ENCODE measurements around the gene ZNF516. TPM values are rescaled to one million over a fixed set of nuclear protein-coding genes. Genes with fewer than 3 reads are reported as not detected.

The ZNF516 gene
- total RNA-seq, 1 donor from 2014 or later: 108 TPM

DNA sequence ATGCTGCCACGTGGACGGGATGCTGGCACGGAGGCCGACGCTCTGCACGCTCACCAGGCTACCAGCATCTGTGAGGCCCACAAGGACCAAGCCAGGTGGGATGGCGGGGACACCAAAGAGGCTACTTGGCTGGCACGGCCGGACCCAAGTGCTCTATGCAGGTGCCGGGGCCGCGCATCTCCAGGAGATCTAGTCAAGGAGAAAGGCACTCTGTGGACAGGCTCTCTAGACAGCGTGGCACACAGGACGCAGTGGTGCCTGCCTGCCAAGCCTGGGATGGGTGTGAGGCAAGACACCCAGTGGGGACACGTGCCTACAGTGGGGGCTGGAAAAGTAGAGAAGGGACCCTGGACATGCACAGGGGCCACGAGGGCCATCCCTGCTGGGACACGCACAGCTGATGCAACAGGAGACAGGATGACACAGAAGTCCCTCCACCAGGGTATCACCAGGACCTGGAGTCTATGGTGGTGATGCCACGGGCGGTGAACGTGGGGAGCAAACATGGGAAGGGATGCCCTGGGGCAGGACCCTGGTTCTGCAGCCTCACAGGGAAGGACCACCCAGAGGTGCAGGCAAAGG, 28.5 kb downstream of the ZNF516 start:
- H3K4me3 Mint-ChIP-seq (ENCODE audit: low read depth): no peak overlapping the region
- TF ChIP-seq, protein P1, sequence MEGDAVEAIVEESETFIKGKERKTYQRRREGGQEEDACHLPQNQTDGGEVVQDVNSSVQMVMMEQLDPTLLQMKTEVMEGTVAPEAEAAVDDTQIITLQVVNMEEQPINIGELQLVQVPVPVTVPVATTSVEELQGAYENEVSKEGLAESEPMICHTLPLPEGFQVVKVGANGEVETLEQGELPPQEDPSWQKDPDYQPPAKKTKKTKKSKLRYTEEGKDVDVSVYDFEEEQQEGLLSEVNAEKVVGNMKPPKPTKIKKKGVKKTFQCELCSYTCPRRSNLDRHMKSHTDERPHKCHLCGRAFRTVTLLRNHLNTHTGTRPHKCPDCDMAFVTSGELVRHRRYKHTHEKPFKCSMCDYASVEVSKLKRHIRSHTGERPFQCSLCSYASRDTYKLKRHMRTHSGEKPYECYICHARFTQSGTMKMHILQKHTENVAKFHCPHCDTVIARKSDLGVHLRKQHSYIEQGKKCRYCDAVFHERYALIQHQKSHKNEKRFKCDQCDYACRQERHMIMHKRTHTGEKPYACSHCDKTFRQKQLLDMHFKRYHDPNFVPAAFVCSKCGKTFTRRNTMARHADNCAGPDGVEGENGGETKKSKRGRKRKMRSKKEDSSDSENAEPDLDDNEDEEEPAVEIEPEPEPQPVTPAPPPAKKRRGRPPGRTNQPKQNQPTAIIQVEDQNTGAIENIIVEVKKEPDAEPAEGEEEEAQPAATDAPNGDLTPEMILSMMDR (IDR thresholded peaks at IDR 0.05; ENCODE audit: unreplicated experiment): no peak
- H3K36me3 Mint-ChIP-seq (ENCODE audit: insufficient read depth): peaks cover 24% of the 10 kb centered on the region
- DNase-seq (ENCODE audit: low spot score, unreplicated experiment): no peak
- H3K4me1 Mint-ChIP-seq (ENCODE audit: low read depth): peaks cover 18% of the 10 kb centered on the region
- H3K27me3 Mint-ChIP-seq: no peaks in the 10 kb centered on the region
- H3K27ac Mint-ChIP-seq: no peak overlapping the region
- H3K9me3 Mint-ChIP-seq (ENCODE audit: low read depth): no peaks in the 10 kb centered on the region

DNA sequence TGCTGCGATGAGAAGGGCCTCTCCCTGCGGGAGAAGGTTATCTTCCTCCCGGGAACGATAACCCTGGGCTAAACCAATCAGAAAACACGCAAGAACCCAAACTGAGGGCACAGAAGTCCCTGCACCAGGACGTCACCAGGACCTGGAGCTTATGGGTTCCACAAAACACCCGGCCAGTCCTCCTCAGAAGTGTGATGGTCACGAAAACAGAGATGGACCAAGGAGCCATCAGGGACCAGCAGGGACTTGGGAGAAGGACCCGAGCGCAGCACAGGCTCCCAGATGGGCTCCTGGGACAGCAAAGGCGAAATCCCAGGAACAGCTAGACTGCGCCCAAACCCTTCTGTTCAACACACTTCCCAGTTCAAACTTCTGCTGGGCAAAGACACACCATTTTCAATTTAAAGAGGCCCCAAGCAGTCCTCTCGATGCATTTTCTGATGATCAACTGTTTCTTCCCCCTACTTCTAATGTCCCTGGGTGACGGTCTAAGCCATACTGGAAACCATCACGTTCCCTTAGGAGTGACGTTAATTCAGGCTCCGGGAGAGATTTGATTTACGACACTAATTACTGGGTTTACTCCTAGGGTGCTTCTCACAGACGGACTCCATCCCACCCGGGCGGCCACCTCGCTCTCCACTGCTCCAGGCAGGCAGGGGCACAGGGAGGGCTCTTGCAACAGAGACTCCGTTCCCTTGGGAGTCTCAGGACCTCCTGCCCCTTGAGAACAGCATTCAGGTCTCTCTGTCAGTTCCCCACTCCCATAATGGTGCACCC, 29.2 kb downstream of the ZNF516 start:
- H3K9me3 Mint-ChIP-seq (ENCODE audit: low read depth): no peaks in the 10 kb centered on the region
- no peak overlapping the region for H3K4me3 Mint-ChIP-seq (ENCODE audit: low read depth)
- H3K36me3 Mint-ChIP-seq (ENCODE audit: insufficient read depth): peaks cover 29% of the 10 kb centered on the region
- DNase-seq (ENCODE audit: low spot score, unreplicated experiment): no peak
- H3K27me3 Mint-ChIP-seq: no peaks in the 10 kb centered on the region
- peak overlapping the region; percentile 88 for H3K27ac Mint-ChIP-seq
- H3K4me1 Mint-ChIP-seq (ENCODE audit: low read depth): peaks cover 20% of the 10 kb centered on the region
- TF ChIP-seq, protein P1 (IDR thresholded peaks at IDR 0.05; ENCODE audit: unreplicated experiment): no peak

DNA sequence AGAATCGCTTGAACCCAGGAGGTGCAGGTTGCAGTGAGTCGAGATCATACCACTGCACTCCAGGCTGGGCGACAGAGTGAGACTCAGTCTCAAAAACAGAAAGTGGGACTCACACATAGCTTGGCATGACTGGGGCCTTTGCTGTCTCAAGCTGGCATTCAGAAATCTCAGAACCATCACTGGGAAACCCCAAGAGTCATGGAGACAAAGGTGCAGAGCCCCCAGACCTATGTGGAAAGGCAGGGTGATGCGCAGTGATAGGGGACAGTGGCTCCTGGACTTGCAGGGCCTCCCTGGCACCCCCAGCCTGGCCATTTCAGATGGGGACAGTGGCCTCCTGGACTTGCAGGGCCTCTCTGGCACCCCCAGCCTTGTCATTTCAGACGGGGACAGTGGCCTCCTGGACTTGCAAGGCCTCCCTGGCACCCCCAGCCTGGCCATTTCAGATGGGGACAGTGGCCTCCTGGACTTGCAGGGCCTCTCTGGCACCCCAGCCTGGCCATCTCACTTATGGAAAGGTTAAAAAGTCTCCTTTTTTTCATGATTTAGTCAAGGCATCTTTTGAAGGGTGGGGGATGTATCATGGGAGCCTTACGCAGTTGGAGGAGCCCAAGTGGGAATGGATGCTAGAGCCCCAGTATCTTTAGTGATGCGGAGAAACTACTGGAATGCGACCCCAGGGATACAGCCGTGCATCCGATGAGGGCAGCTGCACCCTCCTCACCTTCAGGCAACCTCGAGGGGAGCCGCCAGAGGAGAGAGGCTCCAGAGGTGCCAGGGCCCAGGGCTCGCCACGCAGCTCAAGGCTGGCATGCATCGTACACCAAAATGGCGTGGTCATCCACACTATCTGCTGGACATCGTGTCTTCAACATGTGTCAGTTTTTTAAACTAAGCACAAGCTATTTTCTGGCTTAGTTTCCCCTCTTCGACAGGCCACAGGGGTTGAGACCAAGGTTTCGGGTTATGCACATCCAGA, 30.5 kb downstream of the ZNF516 start:
- Mint-ChIP-seq H3K4me3 (ENCODE audit: low read depth) (no peak overlapping the region), H3K27ac (no peak overlapping the region), H3K4me1 (ENCODE audit: low read depth) (peaks cover 22% of the 10 kb centered on the region), H3K36me3 (ENCODE audit: insufficient read depth) (peaks cover 31% of the 10 kb centered on the region), H3K27me3 (no peaks in the 10 kb centered on the region), H3K9me3 (ENCODE audit: low read depth) (no peaks in the 10 kb centered on the region)
- no peak for DNase-seq (ENCODE audit: low spot score, unreplicated experiment)
- TF ChIP-seq, protein P1 (IDR thresholded peaks at IDR 0.05; ENCODE audit: unreplicated experiment): no peak

DNA sequence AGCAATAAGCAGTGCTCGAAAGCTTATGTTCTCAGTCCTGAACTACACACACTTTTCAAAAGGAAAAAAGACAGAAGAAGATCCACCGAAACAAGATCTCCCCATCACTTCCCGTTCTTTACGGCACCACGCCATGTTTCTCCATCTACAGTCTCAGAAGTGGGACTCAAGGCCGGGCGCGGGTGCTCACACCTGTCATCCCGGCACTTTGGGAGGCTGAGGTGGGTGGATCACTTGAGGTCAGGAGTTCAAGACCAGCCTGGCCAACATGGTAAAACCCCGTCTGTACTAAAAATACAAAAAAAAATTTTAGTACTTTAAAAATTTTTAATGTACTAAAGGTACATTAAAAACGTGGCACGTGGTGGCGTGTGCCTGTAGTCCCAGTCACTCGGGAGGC, 31.2 kb downstream of the ZNF516 start:
- H3K27ac Mint-ChIP-seq: peak overlapping the region; percentile 77
- H3K36me3 Mint-ChIP-seq (ENCODE audit: insufficient read depth): peaks cover 31% of the 10 kb centered on the region
- H3K27me3 Mint-ChIP-seq: no peaks in the 10 kb centered on the region
- H3K4me1 Mint-ChIP-seq (ENCODE audit: low read depth): peaks cover 22% of the 10 kb centered on the region
- DNase-seq (ENCODE audit: low spot score, unreplicated experiment): no peak
- TF ChIP-seq, protein P1 (IDR thresholded peaks at IDR 0.05; ENCODE audit: unreplicated experiment): no peak
- H3K4me3 Mint-ChIP-seq (ENCODE audit: low read depth): no peak overlapping the region
- H3K9me3 Mint-ChIP-seq (ENCODE audit: low read depth): no peaks in the 10 kb centered on the region

DNA sequence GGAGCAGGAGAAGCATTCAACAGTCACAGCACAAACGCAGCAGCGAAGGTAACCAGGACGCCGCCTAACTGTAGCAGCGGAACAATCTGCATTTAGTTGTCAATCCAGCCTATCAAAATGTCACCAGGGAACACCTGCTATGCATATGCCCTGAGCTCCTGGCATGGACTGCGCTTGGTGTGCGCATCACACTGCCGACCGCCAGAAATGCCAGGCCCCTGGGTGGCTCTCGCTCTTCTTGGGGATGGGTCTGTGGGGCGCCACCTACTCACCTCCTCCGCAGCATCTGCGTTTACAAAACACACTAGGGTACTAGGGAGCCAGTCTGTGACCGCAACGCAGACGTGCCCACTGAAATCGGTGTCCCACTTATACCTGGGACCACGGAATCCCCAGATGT, 31.7 kb downstream of the ZNF516 start:
- peaks cover 29% of the 10 kb centered on the region for H3K36me3 Mint-ChIP-seq (ENCODE audit: insufficient read depth)
- no peak overlapping the region for H3K4me3 Mint-ChIP-seq (ENCODE audit: low read depth)
- peaks cover 25% of the 10 kb centered on the region for H3K4me1 Mint-ChIP-seq (ENCODE audit: low read depth)
- DNase-seq (ENCODE audit: low spot score, unreplicated experiment): no peak
- peak overlapping the region; percentile 77 for H3K27ac Mint-ChIP-seq
- H3K27me3 Mint-ChIP-seq: no peaks in the 10 kb centered on the region
- no peaks in the 10 kb centered on the region for H3K9me3 Mint-ChIP-seq (ENCODE audit: low read depth)
- TF ChIP-seq, protein P1 (IDR thresholded peaks at IDR 0.05; ENCODE audit: unreplicated experiment): no peak
